Activated T-cell treated with anti-CD3 and anti-CD28 coated beads, Interleukin-2, amount 50 U/mL, for 72 hours (primary cell): ENCODE data around the gene USP2. TPM values are rescaled to one million over a fixed set of nuclear protein-coding genes. Genes with fewer than 3 reads are reported as not detected.

Experiments
- ATAC-seq, 2 donors: fragments of 150-1000 bp; cut with Tn5 transposase; replicated peaks in 1 of 2; 2 replicates each; pipeline ENCODE4 v1.10.0; 2021; ENCODE audit warnings: moderate library complexity in 2 of 2, mild to moderate bottlenecking in 1 of 2
- DNase-seq, 2 donors: peaks; one replicate each; pipeline ENCODE4 v3.0.0; 2021 to 2022; ENCODE audit warnings: mixed read lengths in 1 of 2
- H3K27ac Mint-ChIP-seq: one replicate; pipeline ENCODE4 v1.8.0; 2022; ENCODE audit warnings: mild to moderate bottlenecking, moderate library complexity, mixed read lengths
- H3K27me3 Mint-ChIP-seq: one replicate; pipeline ENCODE4 v1.8.0; 2022; ENCODE audit warnings: low read depth, mixed read lengths
- H3K36me3 Mint-ChIP-seq, 2 donors: one replicate each; pipeline ENCODE4 v1.8.0; 2022; ENCODE audit warnings: mixed read lengths in 2 of 2, mild to moderate bottlenecking in 1 of 2; ENCODE audit not compliant: insufficient read depth in 2 of 2
- H3K4me1 Mint-ChIP-seq: one replicate; pipeline ENCODE4 v1.8.0; 2022; ENCODE audit warnings: low read depth, mixed read lengths
- H3K4me3 Mint-ChIP-seq, 2 donors: one replicate each; pipeline ENCODE4 v1.8.0; 2022; ENCODE audit warnings: mild to moderate bottlenecking in 2 of 2, mixed read lengths in 2 of 2, moderate library complexity in 2 of 2
- H3K9me3 Mint-ChIP-seq, 2 donors: one replicate each; pipeline ENCODE4 v1.8.0; 2022; ENCODE audit warnings: mixed read lengths in 2 of 2
- total RNA-seq, 2 donors: library from RNA; stranded (reverse); gene quantifications; one replicate each; pipeline ENCODE4 v1.2.3, GENCODE V29; 2022

USP2 gene
- total RNA-seq, 2 donors from 2014 or later = 0.91 to 3.0 TPM

- Mint-ChIP-seq H3K4me1 (peaks cover 68% of the 10 kb centered on the region), H3K27ac (no peak overlapping the region), H3K36me3 (peaks cover 2 to 8% of the 10 kb centered on the region in 2 donors), H3K27me3 (peaks cover 25% of the 10 kb centered on the region), H3K4me3 (no peak overlapping the region), H3K9me3 (no peaks in the 10 kb centered on the region)
- DNase-seq (no peak), ATAC-seq (no peak)
These were observed 43.7 kb downstream of the USP2 start for GRCh38 chr11:119337581-119338317.

- Mint-ChIP-seq H3K27ac (no peak overlapping the region), H3K4me1 (peaks cover 71% of the 10 kb centered on the region), H3K36me3 (peaks cover 2 to 8% of the 10 kb centered on the region in 2 donors), H3K9me3 (no peaks in the 10 kb centered on the region), H3K27me3 (peaks cover 19% of the 10 kb centered on the region), H3K4me3 (peak overlapping the region; percentile 58 to 66)
- DNase-seq (no peak), ATAC-seq (no peak)
These were observed 44.6 kb downstream of the USP2 start for GRCh38 chr11:119336744-119337469.

- ATAC-seq (no peak), DNase-seq (no peak)
- no peaks in the 10 kb centered on the region for H3K9me3 Mint-ChIP-seq
- peaks cover 15% of the 10 kb centered on the region for H3K27me3 Mint-ChIP-seq
- peaks cover 65% of the 10 kb centered on the region for H3K4me1 Mint-ChIP-seq
- peak overlapping the region; percentile 96 to 99 for H3K4me3 Mint-ChIP-seq
- peak overlapping the region; percentile 99 for H3K27ac Mint-ChIP-seq
- peaks cover 2 to 8% of the 10 kb centered on the region in 2 donors for H3K36me3 Mint-ChIP-seq
These were observed 45.6 kb downstream of the USP2 start for GRCh38 chr11:119335655-119336543.

- Mint-ChIP-seq H3K9me3 (no peaks in the 10 kb centered on the region), H3K4me3 (peak overlapping the region; percentile 96 to 99), H3K27ac (peak overlapping the region; percentile 99), H3K4me1 (peaks cover 64% of the 10 kb centered on the region), H3K27me3 (peaks cover 17% of the 10 kb centered on the region), H3K36me3 (peaks cover 2 to 8% of the 10 kb centered on the region in 2 donors)
- ATAC-seq (no peak), DNase-seq (no peak)
These were observed 46.3 kb downstream of the USP2 start for GRCh38 chr11:119335091-119335654.

GRCh38 chr11:119334174-119334930, 47.1 kb downstream of the USP2 start, which contains the start of gene RNF26:
Gene RNF26, plus strand, starts transcription at chr11:119334527. Its CDS starts 596 bp downstream, at chr11:119335123.
- H3K4me3 Mint-ChIP-seq = peak within 1 kb of the TSS; percentile 96 to 99
- peaks cover 62% of the 10 kb centered on the region for H3K4me1 Mint-ChIP-seq
- peak within 1 kb of the TSS; percentile 99 for H3K27ac Mint-ChIP-seq
- peaks cover 2 to 8% of the 10 kb centered on the region in 2 donors for H3K36me3 Mint-ChIP-seq
- peak; percentile 95 to 96 for ATAC-seq
- H3K9me3 Mint-ChIP-seq = no peaks in the 10 kb centered on the region
- H3K27me3 Mint-ChIP-seq = peaks cover 16% of the 10 kb centered on the region
- peak; percentile 94 to 95 for DNase-seq

GRCh38 chr11:119332111-119332765, 49.3 kb downstream of the USP2 start:
- Mint-ChIP-seq H3K27me3 (peaks cover 11% of the 10 kb centered on the region), H3K9me3 (no peaks in the 10 kb centered on the region), H3K4me3 (peak overlapping the region; percentile 96 to 99), H3K4me1 (peaks cover 41% of the 10 kb centered on the region), H3K27ac (no peak overlapping the region), H3K36me3 (peaks cover 0 to 8% of the 10 kb centered on the region in 2 donors)
- ATAC-seq = no peak
- no peak for DNase-seq

GRCh38 chr11:119330237-119330636, 51.3 kb downstream of the USP2 start:
- Mint-ChIP-seq H3K9me3 (no peaks in the 10 kb centered on the region), H3K27me3 (peaks cover 11% of the 10 kb centered on the region), H3K27ac (no peak overlapping the region), H3K4me1 (peaks cover 22% of the 10 kb centered on the region), H3K36me3 (peaks cover 0 to 5% of the 10 kb centered on the region in 2 donors), H3K4me3 (no peak overlapping the region)
- ATAC-seq (no peak), DNase-seq (no peak)

- Mint-ChIP-seq H3K36me3 (no peaks in the 10 kb centered on the region), H3K4me1 (peaks cover 17% of the 10 kb centered on the region), H3K4me3 (no peak overlapping the region), H3K9me3 (no peaks in the 10 kb centered on the region), H3K27me3 (peaks cover 11% of the 10 kb centered on the region), H3K27ac (no peak overlapping the region)
- ATAC-seq (no peak), DNase-seq (no peak)
These were observed 52.2 kb downstream of the USP2 start for GRCh38 chr11:119329320-119329719.

- Mint-ChIP-seq H3K27ac (no peak overlapping the region), H3K36me3 (no peaks in the 10 kb centered on the region), H3K4me3 (no peak overlapping the region), H3K27me3 (no peaks in the 10 kb centered on the region), H3K9me3 (no peaks in the 10 kb centered on the region), H3K4me1 (peaks cover 27% of the 10 kb centered on the region)
- no peak for ATAC-seq
- no peak for DNase-seq
These were observed 57.3 kb downstream of the USP2 start for GRCh38 chr11:119324189-119324588.

- no peak overlapping the region for H3K27ac Mint-ChIP-seq
- DNase-seq (peak; percentile 77 to 85), ATAC-seq (no peak)
- peaks cover 32% of the 10 kb centered on the region for H3K4me1 Mint-ChIP-seq
- no peaks in the 10 kb centered on the region for H3K9me3 Mint-ChIP-seq
- peaks cover 6% of the 10 kb centered on the region for H3K27me3 Mint-ChIP-seq
- no peak overlapping the region for H3K4me3 Mint-ChIP-seq
- no peaks in the 10 kb centered on the region for H3K36me3 Mint-ChIP-seq
These were observed 57.9 kb downstream of the USP2 start for GRCh38 chr11:119323532-119324033.

- ATAC-seq (no peak), DNase-seq (no peak)
- H3K4me3 Mint-ChIP-seq = no peak overlapping the region
- no peaks in the 10 kb centered on the region for H3K36me3 Mint-ChIP-seq
- peaks cover 33% of the 10 kb centered on the region for H3K4me1 Mint-ChIP-seq
- H3K27me3 Mint-ChIP-seq = peaks cover 8% of the 10 kb centered on the region
- H3K27ac Mint-ChIP-seq = no peak overlapping the region
- H3K9me3 Mint-ChIP-seq = no peaks in the 10 kb centered on the region
These were observed 58.5 kb downstream of the USP2 start for GRCh38 chr11:119322921-119323531.
